Smooth muscle cell of the coronary artery (primary cell): ENCODE results near the gene SGPP1. TPM values are rescaled to one million over a fixed set of nuclear protein-coding genes. Genes with fewer than 3 reads are reported as not detected.

Experiments
- total RNA-seq: library from RNA; depleted of rRNA; stranded (reverse); fragments of >200 nt; gene quantifications from 2 replicates; pipeline ENCODE4 v1.2.3, GENCODE V29; 2014; ENCODE audit warnings: low replicate concordance

The SGPP1 gene, protein sequence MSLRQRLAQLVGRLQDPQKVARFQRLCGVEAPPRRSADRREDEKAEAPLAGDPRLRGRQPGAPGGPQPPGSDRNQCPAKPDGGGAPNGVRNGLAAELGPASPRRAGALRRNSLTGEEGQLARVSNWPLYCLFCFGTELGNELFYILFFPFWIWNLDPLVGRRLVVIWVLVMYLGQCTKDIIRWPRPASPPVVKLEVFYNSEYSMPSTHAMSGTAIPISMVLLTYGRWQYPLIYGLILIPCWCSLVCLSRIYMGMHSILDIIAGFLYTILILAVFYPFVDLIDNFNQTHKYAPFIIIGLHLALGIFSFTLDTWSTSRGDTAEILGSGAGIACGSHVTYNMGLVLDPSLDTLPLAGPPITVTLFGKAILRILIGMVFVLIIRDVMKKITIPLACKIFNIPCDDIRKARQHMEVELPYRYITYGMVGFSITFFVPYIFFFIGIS
- total RNA-seq, result 10.1 and 18.9 TPM in 2 replicates

DNA sequence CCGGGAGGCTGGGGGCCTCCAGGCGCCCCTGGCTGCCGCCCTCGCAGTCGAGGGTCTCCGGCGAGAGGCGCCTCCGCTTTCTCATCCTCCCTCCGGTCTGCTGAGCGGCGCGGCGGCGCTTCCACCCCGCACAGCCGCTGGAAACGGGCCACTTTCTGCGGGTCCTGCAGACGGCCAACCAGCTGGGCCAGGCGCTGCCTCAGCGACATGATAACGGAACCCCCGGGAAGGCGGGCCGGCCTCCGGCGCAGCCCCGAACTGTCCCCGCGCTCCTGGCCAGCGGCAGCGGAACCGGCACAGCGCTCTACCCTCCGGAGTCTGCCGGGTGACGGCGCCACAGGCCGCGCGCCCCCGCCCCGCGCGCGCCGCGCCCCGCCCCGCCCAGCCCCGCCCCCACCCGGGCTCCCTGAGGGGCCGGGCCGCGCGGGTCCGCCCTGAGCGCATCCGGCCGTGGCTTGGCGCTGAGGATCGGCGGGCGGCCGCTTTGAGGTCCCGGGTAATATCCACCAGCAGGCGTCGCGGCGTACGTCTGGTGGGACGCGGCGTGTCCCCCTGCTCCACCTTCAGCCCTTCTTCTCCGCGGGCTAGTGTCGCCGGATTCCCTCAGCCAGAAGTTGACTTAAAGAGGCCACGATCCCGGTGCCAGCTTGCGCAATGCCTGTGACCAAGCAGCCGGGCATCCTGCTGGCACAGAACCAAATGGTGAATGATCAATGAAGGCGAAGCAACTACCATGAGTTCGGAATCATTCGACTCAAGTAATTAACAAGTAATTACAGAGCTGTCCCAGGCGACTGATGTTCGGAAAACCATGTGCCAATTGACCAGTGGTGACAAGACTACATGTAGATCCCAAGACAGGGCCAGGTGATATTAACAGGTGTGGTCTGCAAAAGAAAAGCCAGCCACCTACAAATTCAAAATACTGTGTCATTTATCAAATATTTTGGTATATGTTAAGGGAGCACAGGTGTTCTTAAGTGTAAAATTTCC, at the start of gene SGPP1:
SGPP1 (minus strand) TSS at position 330 of the 993 bp plus-strand sequence; CDS start at position 209, 121 bp downstream.

DNA sequence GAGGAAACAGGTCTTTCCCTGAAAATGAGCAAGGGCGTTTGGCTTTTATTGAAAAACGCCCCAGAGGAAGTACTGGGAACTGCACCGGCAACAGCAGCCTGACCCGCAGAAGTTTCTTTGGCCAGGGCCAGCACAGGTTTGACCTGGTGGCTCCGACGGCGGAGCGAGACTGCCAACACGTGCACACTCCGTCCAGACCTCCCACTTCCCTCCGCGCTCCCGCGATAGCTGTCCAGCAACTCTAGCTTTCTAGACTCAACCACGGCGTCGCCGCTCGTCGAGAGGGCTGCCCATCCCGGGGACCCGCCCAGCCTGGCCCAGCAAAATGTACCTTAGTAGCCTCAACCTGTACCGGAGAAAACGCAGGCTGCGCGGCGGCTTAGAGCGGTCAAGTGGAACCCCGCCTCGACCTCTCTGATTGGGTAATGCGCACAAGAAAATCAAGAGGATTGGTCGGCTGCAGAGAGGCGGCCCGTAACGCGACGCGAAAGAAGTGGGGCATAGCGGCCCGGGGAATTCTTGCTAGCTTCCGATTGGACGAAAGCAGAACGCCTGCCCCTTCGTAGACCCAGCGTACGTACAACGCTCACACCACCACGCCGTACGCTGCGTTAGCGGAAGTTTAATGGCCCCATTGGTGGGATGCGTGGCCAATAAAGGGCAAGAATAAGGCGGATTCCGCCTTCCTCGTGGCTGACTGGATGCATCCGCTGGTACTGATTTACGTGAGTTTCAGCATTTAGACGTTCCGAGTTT, 86.2 kb downstream of the SGPP1 start, which contains the start of gene WDR89:
WDR89 (minus strand) TSS at position 399 of the 756 bp plus-strand sequence. CDS start 41,929 bp downstream, outside the sequence.

Other genes starting within 250 kb of the SGPP1 start
- gene PPP2R5E, start 184.7 kb downstream of the SGPP1 start, total RNA-seq, result 6.2 and 10.4 TPM in 2 replicates
- 12.5 and 12.8 TPM in 2 replicates for gene WDR89, start 86.2 kb downstream of the SGPP1 start, total RNA-seq
- 7.7 and 18.3 TPM in 2 replicates for gene SYNE2, start 124.9 kb upstream of the SGPP1 start, total RNA-seq